ENCODE results near the gene SKIDA1.
A peak's percentile ranks its signal among the peaks of the same experiment; 100 is the strongest.

The SKIDA1 gene

DNA sequence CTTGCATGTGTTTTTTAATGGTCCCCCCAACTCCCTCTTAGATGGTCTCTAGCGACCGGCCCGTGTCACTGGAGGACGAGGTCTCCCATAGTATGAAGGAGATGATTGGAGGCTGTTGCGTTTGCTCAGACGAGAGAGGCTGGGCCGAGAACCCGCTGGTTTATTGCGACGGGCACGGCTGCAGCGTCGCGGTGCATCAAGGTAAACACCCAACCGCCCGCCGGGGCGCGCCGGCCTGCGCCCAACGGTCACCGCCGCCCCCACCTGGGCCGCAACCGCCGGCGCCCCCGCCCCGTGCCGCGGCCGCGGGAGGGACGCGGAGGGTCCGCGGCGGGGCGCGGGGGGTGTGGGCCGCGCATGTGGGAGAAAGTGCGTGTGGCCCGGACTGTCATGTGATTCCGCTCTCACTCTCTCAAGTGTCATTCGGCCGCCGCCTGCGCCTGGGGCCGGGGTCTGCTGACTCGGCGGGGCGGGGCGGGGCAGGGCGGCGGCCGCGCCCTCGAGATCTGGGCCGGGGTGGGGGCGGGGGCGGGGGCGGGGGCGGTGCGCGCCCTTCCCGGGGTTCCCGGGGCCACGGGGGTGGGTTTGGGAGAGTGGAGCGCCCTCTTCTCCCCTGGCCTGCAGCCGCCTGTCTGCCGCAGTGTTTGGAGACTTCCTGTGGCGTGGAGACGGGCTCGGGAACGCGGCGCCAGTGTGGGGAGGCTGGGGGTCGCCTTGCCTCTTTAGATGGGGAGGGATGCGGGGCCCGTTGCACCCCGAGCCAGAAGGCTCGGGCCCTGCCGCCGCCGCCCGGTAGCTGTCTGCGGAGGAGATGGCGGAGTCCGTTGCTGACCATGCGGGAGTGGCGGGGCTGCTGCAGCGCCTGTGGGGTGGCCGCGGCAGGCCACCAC is 9.4 kb upstream of the SKIDA1 start:
- Mint-ChIP-seq H3K9me3 (no peaks in the 10 kb centered on the region), H3K4me3 (peak overlapping the region; percentile 86 to 87), H3K27me3 (no peaks in the 10 kb centered on the region), H3K4me1 (ENCODE audit: low read depth in 2 of 2) (peaks cover 20 to 21% of the 10 kb centered on the region in 2 donors), H3K27ac (peak overlapping the region; percentile 78 to 82), H3K36me3 (ENCODE audit: insufficient read depth) (peaks cover 40% of the 10 kb centered on the region)
- ATAC-seq (replicated peaks) (peak; percentile 52), DNase-seq (peak; percentile 45 to 49 (median 47))

- Mint-ChIP-seq H3K9me3 (no peaks in the 10 kb centered on the region), H3K4me1 (ENCODE audit: low read depth in 2 of 2) (peaks cover 20 to 21% of the 10 kb centered on the region in 2 donors), H3K36me3 (ENCODE audit: insufficient read depth) (peaks cover 34% of the 10 kb centered on the region), H3K27me3 (no peaks in the 10 kb centered on the region), H3K4me3 (peak overlapping the region; percentile 86 to 87), H3K27ac (peak overlapping the region; percentile 78 to 82)
- no peak for DNase-seq
- no peak for ATAC-seq (replicated peaks)
Observed at GRCh38 chr10:21534280-21534586, 8.8 kb upstream of the SKIDA1 start.

GRCh38 chr10:21533467-21534279 is 8.2 kb upstream of the SKIDA1 start, which contains the start of gene MLLT10:
MLLT10 (plus strand) TSS chr10:21534232; CDS start chr10:21534645, 413 bp downstream.
- Mint-ChIP-seq H3K9me3 (no peaks in the 10 kb centered on the region), H3K27me3 (no peaks in the 10 kb centered on the region), H3K4me1 (ENCODE audit: low read depth in 2 of 2) (peaks cover 20 to 21% of the 10 kb centered on the region in 2 donors), H3K27ac (peak within 1 kb of the TSS; percentile 78 to 82), H3K36me3 (ENCODE audit: insufficient read depth) (peaks cover 28% of the 10 kb centered on the region), H3K4me3 (peak within 1 kb of the TSS; percentile 86 to 87)
- DNase-seq (peak; percentile 88 to 92 (median 90)), ATAC-seq (replicated peaks) (peak; percentile 83)

GRCh38 chr10:21532694-21533466 is 7.4 kb upstream of the SKIDA1 start:
- Mint-ChIP-seq H3K4me1 (ENCODE audit: low read depth in 2 of 2) (peaks cover 19 to 23% of the 10 kb centered on the region in 2 donors), H3K27me3 (no peaks in the 10 kb centered on the region), H3K4me3 (peak overlapping the region; percentile 86 to 87), H3K9me3 (no peaks in the 10 kb centered on the region), H3K27ac (peak overlapping the region; percentile 78 to 82), H3K36me3 (ENCODE audit: insufficient read depth) (peaks cover 24% of the 10 kb centered on the region)
- DNase-seq = no peak
- ATAC-seq (replicated peaks) = no peak

DNA sequence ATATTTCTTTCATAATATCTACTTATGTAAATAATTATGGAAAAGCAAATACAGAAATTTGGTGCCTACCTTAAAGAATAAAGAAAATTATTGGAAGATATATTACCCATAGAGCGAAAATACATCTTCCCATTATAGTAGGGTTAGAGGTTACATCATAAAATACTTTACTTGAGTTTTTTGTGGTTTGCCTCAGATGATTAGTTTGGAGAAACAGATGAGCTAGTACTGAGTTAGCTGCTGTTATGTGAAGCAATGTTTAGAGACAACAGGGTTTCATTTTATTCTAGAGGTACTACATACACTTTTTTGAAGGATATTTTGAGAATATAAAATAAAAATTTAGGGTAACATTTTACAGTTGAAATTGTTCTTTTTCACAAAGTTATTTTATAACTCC is 5.7 kb upstream of the SKIDA1 start:
- H3K27me3 Mint-ChIP-seq = no peaks in the 10 kb centered on the region
- H3K9me3 Mint-ChIP-seq = no peaks in the 10 kb centered on the region
- DNase-seq (no peak), ATAC-seq (replicated peaks) (no peak)
- no peak overlapping the region for H3K27ac Mint-ChIP-seq
- H3K4me1 Mint-ChIP-seq (ENCODE audit: low read depth in 2 of 2) = peaks cover 19 to 34% of the 10 kb centered on the region in 2 donors
- no peak overlapping the region for H3K4me3 Mint-ChIP-seq
- H3K36me3 Mint-ChIP-seq (ENCODE audit: insufficient read depth) = peaks cover 21% of the 10 kb centered on the region

DNA sequence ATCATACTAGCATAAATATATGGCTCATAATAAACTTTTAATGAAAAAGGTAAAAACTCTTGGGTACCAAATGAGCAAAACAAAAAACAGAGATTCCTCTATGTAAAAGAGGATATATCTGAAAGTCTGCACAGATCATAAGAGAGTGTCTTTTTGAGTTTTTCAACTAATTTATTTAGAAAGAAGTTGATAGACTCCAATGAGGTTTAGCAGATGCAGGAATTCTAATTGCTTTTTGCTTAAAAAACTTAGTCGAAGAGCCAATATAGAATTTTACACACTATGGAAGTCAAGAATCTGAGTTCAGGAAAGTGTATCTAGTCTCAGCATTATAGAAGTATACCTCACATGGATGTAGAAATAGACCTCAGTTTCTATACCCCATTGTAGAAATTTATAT is 5.2 kb upstream of the SKIDA1 start:
- DNase-seq (no peak), ATAC-seq (replicated peaks) (no peak)
- Mint-ChIP-seq H3K4me3 (no peak overlapping the region), H3K9me3 (no peaks in the 10 kb centered on the region), H3K4me1 (ENCODE audit: low read depth in 2 of 2) (peaks cover 18 to 34% of the 10 kb centered on the region in 2 donors), H3K27me3 (no peaks in the 10 kb centered on the region), H3K27ac (no peak overlapping the region), H3K36me3 (ENCODE audit: insufficient read depth) (peaks cover 20% of the 10 kb centered on the region)

GRCh38 chr10:21530168-21530567 is 4.7 kb upstream of the SKIDA1 start:
- DNase-seq (no peak), ATAC-seq (replicated peaks) (no peak)
- Mint-ChIP-seq H3K27me3 (no peaks in the 10 kb centered on the region), H3K4me3 (no peak overlapping the region), H3K36me3 (ENCODE audit: insufficient read depth) (peaks cover 15% of the 10 kb centered on the region), H3K9me3 (no peaks in the 10 kb centered on the region), H3K27ac (no peak overlapping the region), H3K4me1 (ENCODE audit: low read depth in 2 of 2) (peaks cover 18 to 34% of the 10 kb centered on the region in 2 donors)

GRCh38 chr10:21529032-21529910 is 3.8 kb upstream of the SKIDA1 start:
- no peak for DNase-seq
- Mint-ChIP-seq H3K4me3 (no peak overlapping the region), H3K36me3 (ENCODE audit: insufficient read depth) (peaks cover 20% of the 10 kb centered on the region), H3K4me1 (ENCODE audit: low read depth in 2 of 2) (peaks cover 22 to 35% of the 10 kb centered on the region in 2 donors), H3K9me3 (no peaks in the 10 kb centered on the region), H3K27ac (peak overlapping the region in 1 of 2 donors; percentile 46), H3K27me3 (no peaks in the 10 kb centered on the region)
- no peak for ATAC-seq (replicated peaks)

- Mint-ChIP-seq H3K4me1 (ENCODE audit: low read depth in 2 of 2) (peaks cover 22 to 35% of the 10 kb centered on the region in 2 donors), H3K36me3 (ENCODE audit: insufficient read depth) (peaks cover 14% of the 10 kb centered on the region), H3K9me3 (no peaks in the 10 kb centered on the region), H3K27me3 (no peaks in the 10 kb centered on the region), H3K4me3 (peak overlapping the region in 1 of 2 donors; percentile 83), H3K27ac (no peak overlapping the region)
- no peak for DNase-seq
- no peak for ATAC-seq (replicated peaks)
Observed at GRCh38 chr10:21528236-21529031, 3.0 kb upstream of the SKIDA1 start.

DNA sequence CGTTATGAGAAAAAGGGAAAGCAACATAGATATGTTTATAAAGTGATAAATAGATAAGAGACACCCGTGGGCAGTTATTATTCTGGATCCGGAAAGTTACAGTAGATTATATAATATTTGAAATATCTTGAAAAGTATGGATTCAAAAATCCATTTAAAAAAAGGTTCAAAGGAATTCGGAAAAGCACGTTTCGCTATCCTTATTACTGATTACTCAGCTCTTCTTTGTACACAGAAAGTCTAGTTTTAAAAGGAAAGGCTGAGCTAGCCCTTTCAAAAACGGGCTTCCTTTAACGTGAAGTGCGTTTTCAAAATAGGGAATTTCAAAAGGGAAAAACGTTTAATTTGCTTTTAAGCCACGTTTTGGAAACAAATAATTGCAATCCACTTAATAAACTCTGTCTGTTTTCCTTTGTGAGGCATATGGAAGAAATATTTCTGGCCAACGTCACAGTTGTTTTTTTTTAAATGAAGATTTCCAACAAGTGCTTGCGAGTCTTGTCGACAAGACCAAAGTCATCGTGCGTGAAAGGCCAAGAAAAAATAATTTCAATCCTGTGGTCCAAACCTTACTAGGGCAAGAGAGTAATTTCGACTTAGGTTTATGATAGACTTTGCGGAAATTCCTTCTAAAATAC is 2.2 kb upstream of the SKIDA1 start:
- no peak for ATAC-seq (replicated peaks)
- no peaks in the 10 kb centered on the region for H3K9me3 Mint-ChIP-seq
- peaks cover 14% of the 10 kb centered on the region for H3K36me3 Mint-ChIP-seq (ENCODE audit: insufficient read depth)
- no peaks in the 10 kb centered on the region for H3K27me3 Mint-ChIP-seq
- peaks cover 15 to 28% of the 10 kb centered on the region in 2 donors for H3K4me1 Mint-ChIP-seq (ENCODE audit: low read depth in 2 of 2)
- H3K4me3 Mint-ChIP-seq = peak overlapping the region; percentile 78 to 83
- peak overlapping the region; percentile 75 to 89 for H3K27ac Mint-ChIP-seq
- DNase-seq = no peak

DNA sequence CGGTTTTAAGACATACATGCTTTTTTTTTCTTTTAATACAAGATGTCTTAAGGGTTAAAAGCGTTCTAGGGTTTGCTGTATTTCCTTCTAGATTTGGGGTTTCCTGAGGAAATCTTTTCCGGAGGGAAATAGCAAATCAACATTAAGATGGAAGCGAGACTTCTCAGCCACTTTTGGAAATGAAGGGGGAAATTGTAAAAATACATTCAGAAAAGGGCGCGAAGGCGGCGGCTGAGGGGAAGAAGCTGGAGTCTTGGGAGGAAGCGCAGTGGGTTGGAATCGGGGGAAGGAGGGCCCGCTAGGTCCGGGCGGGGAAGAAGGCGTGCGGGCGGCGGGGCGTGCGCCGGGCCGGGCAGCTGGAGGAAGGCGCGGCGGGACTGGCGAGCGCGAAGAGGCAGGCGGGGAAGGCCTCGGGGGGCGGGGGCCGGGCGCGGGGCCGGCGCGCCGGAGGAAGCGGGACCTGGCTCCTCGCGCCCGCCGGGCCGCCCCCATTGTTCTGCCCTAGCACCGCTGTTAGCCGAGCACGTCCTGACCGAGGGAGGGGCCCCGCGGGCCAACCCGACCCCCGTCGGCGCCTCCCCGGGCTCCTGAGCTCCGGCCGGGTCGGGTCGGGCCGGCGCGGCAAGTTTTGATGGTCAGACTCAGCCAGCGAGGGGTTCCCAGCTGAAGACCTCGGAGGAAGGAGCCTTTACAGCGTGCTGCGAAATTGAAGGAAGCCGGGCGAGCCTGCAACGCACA is 1.5 kb upstream of the SKIDA1 start:
- peak; percentile 14 for ATAC-seq (replicated peaks)
- H3K9me3 Mint-ChIP-seq = no peaks in the 10 kb centered on the region
- DNase-seq = peak in 1 of 3 experiments; percentile 16
- H3K4me3 Mint-ChIP-seq = peak overlapping the region; percentile 78 to 83
- H3K4me1 Mint-ChIP-seq (ENCODE audit: low read depth in 2 of 2) = peaks cover 15 to 26% of the 10 kb centered on the region in 2 donors
- peaks cover under 1 to 1% of the 10 kb centered on the region in 2 donors for H3K27me3 Mint-ChIP-seq
- H3K36me3 Mint-ChIP-seq (ENCODE audit: insufficient read depth) = peaks cover 14% of the 10 kb centered on the region
- H3K27ac Mint-ChIP-seq = peak overlapping the region; percentile 75 to 89

Data from effector memory CD8-positive, alpha-beta T cell (primary cell).